HL-60 (cell line): ENCODE data around the gene PIK3CG.

ENCODE experiments used
- DNase-seq, 2 experiments: peaks; one replicate each; pipeline ENCODE4 v3.0.0-alpha.2; 2010 to 2020; ENCODE audit warnings: low read depth in 1 of 2, low spot score in 1 of 2
- H3K27ac ChIP-seq: fragments of 250-450 bp; sonication (Bioruptor Pico); replicated peaks from 2 replicates; pipeline ENCODE4 v1.5.1; 2020; ENCODE audit warnings: mild to moderate bottlenecking, moderate library complexity
- H3K27me3 ChIP-seq: fragments of 250-450 bp; sonication (Bioruptor Pico); 2 replicates; pipeline ENCODE4 v1.5.1; 2021; ENCODE audit warnings: mild to moderate bottlenecking, moderate library complexity; ENCODE audit not compliant: insufficient read depth, poor library complexity, severe bottlenecking
- H3K4me3 ChIP-seq: replicated peaks from 2 replicates; pipeline ENCODE4 v1.5.1; 2011; ENCODE audit warnings: mild to moderate bottlenecking, control low read depth, low read length; ENCODE audit not compliant: insufficient read depth
- GABPA ChIP-seq: IDR thresholded peaks from 2 replicates; pipeline ENCODE4 v1.6.1; 2012; ENCODE audit warnings: low read depth
- POLR2AphosphoS5 ChIP-seq: IDR thresholded peaks from 2 replicates; pipeline ENCODE4 v1.6.1; 2012; ENCODE audit warnings: low read depth
- REST ChIP-seq: IDR thresholded peaks from 2 replicates; pipeline ENCODE4 v1.6.1; 2012; ENCODE audit warnings: low read depth; ENCODE audit not compliant: insufficient replicate concordance
- SPI1 ChIP-seq: IDR thresholded peaks from 2 replicates; pipeline ENCODE4 v1.6.1; 2012; ENCODE audit warnings: low read depth, mild to moderate bottlenecking, borderline replicate concordance
- TF ChIP-seq, protein P1 (sequence below): IDR thresholded peaks from one replicate; pipeline ENCODE4 v1.5.1; 2011; ENCODE audit warnings: low read length, control low read depth, inconsistent platforms; ENCODE audit not compliant: insufficient read depth

The PIK3CG gene

GRCh38 chr7:106885652-106886051 lies 20.6 kb downstream of the PIK3CG start:
- DNase-seq: no peak
- no peaks in the 10 kb centered on the region for H3K27me3 ChIP-seq
- TF ChIP-seq GABPA: no peak
- TF ChIP-seq SPI1: no peak
- TF ChIP-seq REST: no peak
- no peak for TF ChIP-seq POLR2AphosphoS5
- TF ChIP-seq, protein P1, sequence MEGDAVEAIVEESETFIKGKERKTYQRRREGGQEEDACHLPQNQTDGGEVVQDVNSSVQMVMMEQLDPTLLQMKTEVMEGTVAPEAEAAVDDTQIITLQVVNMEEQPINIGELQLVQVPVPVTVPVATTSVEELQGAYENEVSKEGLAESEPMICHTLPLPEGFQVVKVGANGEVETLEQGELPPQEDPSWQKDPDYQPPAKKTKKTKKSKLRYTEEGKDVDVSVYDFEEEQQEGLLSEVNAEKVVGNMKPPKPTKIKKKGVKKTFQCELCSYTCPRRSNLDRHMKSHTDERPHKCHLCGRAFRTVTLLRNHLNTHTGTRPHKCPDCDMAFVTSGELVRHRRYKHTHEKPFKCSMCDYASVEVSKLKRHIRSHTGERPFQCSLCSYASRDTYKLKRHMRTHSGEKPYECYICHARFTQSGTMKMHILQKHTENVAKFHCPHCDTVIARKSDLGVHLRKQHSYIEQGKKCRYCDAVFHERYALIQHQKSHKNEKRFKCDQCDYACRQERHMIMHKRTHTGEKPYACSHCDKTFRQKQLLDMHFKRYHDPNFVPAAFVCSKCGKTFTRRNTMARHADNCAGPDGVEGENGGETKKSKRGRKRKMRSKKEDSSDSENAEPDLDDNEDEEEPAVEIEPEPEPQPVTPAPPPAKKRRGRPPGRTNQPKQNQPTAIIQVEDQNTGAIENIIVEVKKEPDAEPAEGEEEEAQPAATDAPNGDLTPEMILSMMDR: no peak
- H3K4me3 ChIP-seq: no peak overlapping the region
- H3K27ac ChIP-seq: no peak overlapping the region

- Histone ChIP-seq H3K4me3 (no peak overlapping the region), H3K27ac (no peak overlapping the region), H3K27me3 (no peaks in the 10 kb centered on the region)
- TF ChIP-seq, protein P1: no peak
- TF ChIP-seq GABPA: no peak
- no peak for TF ChIP-seq POLR2AphosphoS5
- no peak for TF ChIP-seq REST
- no peak for TF ChIP-seq SPI1
- no peak for DNase-seq
Measured at GRCh38 chr7:106887421-106887820, 22.3 kb downstream of the PIK3CG start.

DNA sequence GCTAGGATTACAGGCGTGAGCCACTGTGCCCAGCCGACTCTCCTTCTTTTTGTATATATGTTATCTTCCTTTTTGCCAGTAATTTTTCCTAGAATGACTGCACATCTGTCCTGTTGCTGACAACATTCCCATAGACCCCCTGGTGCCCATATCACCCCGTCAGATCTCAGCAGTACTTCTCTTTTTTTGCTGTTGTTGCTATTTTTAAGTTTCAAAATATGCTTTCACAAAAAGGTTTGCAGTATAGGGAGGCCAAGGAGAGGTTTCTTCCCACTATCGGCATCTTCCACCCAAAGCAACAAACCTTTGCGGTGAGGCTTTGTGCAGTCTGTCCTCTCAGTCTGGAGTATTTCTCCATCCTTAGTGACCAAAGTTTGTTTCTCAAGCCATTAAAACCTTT lies 23.1 kb downstream of the PIK3CG start:
- H3K4me3 ChIP-seq: no peak overlapping the region
- no peak for TF ChIP-seq SPI1
- no peak for TF ChIP-seq REST
- TF ChIP-seq, protein P1: no peak
- TF ChIP-seq POLR2AphosphoS5: no peak
- TF ChIP-seq GABPA: no peak
- H3K27ac ChIP-seq: no peak overlapping the region
- H3K27me3 ChIP-seq: no peaks in the 10 kb centered on the region
- DNase-seq: no peak
